GM18868 (cell line): ENCODE data around the gene CLDN6.

Experiments
- ATAC-seq: cut with Tn5 transposase; IDR thresholded peaks from one replicate; pipeline ENCODE4 v1.9.1; 2021; ENCODE audit warnings: mild to moderate bottlenecking, moderate library complexity; ENCODE audit not compliant: unreplicated experiment

Gene CLDN6

GRCh38 chr16:2974319-2975056 is 43.5 kb downstream of the CLDN6 start:
- no peak for ATAC-seq

GRCh38 chr16:2973605-2974318 is 44.2 kb downstream of the CLDN6 start:
- no peak for ATAC-seq

- ATAC-seq: no peak
These were observed 44.9 kb downstream of the CLDN6 start for GRCh38 chr16:2973093-2973492.

GRCh38 chr16:2971985-2972784 is 45.8 kb downstream of the CLDN6 start:
- no peak for ATAC-seq

GRCh38 chr16:2971134-2971984 is 46.6 kb downstream of the CLDN6 start:
- no peak for ATAC-seq

- no peak for ATAC-seq
These were observed 47.4 kb downstream of the CLDN6 start for GRCh38 chr16:2970563-2970962.

- peak; percentile 37 for ATAC-seq
These were observed 48.1 kb downstream of the CLDN6 start for GRCh38 chr16:2969545-2970521.

GRCh38 chr16:2968738-2969544 is 49.0 kb downstream of the CLDN6 start, which contains the start of gene PAQR4:
Gene PAQR4 (plus strand): TSS chr16:2969348. CDS start chr16:2969675, 327 bp downstream.
- ATAC-seq: peak; percentile 76

- ATAC-seq: no peak
These were observed 49.6 kb downstream of the CLDN6 start for GRCh38 chr16:2968368-2968737.

GRCh38 chr16:2967721-2968161 is 50.2 kb downstream of the CLDN6 start:
- no peak for ATAC-seq

- ATAC-seq: no peak
These were observed 50.8 kb downstream of the CLDN6 start for GRCh38 chr16:2967211-2967631.

GRCh38 chr16:2966808-2967191 is 51.2 kb downstream of the CLDN6 start:
- no peak for ATAC-seq

- no peak for ATAC-seq
These were observed 51.8 kb downstream of the CLDN6 start for GRCh38 chr16:2966043-2966807.
